ENCODE results near the gene TSKU.

The TSKU gene

GRCh38 chr11:76803811-76804600, 20.9 kb downstream of the TSKU start:
- peak overlapping the region; percentile 67 for H4K91ac ChIP-seq (ENCODE audit: low read length)
- peak overlapping the region; percentile 61 for H4K8ac ChIP-seq (ENCODE audit: low read length)
- H3K9ac ChIP-seq (ENCODE audit: low read length), result peak overlapping the region; percentile 56
- H2BK12ac ChIP-seq (ENCODE audit: low read length in 2 of 2), result peak overlapping the region; percentile 73 to 88
- no peak overlapping the region for H3K23ac ChIP-seq (ENCODE audit: low read length in 2 of 2)
- H2AK5ac ChIP-seq (ENCODE audit: low read length, severe bottlenecking), result no peak overlapping the region
- WGBS, result 98% methylated on average over 6 of the region's 10 CpGs
- peaks cover 0 to 3% of the 10 kb centered on the region in 2 experiments for H3K36me3 ChIP-seq (ENCODE audit: control insufficient read depth in 1 of 2, insufficient read depth in 2 of 2, low read depth in 1 of 2, low read length in 2 of 2)
- peak; percentile 63 for DNase-seq
- H3K4me1 ChIP-seq (ENCODE audit: control insufficient read depth, insufficient read depth, low read depth, low read length), result peaks cover 9% of the 10 kb centered on the region
- H3K18ac ChIP-seq (ENCODE audit: low read depth in 1 of 2, low read length in 2 of 2), result peak overlapping the region; percentile 65 to 74
- H3K14ac ChIP-seq (ENCODE audit: low read length in 2 of 2), result no peak overlapping the region
- H2BK120ac ChIP-seq (ENCODE audit: low read depth, low read length), result peak overlapping the region; percentile 78
- H3K4ac ChIP-seq (ENCODE audit: low read depth in 1 of 2, low read length in 2 of 2), result peak overlapping the region in 1 of 2 experiments; percentile 80
- peaks cover 12% of the 10 kb centered on the region for H3K79me1 ChIP-seq (replicated peaks; ENCODE audit: low read length, poor library complexity, severe bottlenecking)
- H2BK5ac ChIP-seq (ENCODE audit: low read depth, low read length, poor library complexity, severe bottlenecking), result no peak overlapping the region
- peak overlapping the region in 1 of 2 experiments; percentile 25 for H3K4me3 ChIP-seq (ENCODE audit: insufficient read depth in 1 of 2, low read depth in 1 of 2, low read length in 2 of 2)
- H2BK15ac ChIP-seq (ENCODE audit: low read depth, poor library complexity, severe bottlenecking), result peak overlapping the region; percentile 27
- H3K4me2 ChIP-seq (ENCODE audit: low read length, poor library complexity, severe bottlenecking), result no peak overlapping the region
- H3K27ac ChIP-seq (ENCODE audit: low read length, poor library complexity, severe bottlenecking), result no peak overlapping the region
- no peaks in the 10 kb centered on the region for H3K27me3 ChIP-seq (ENCODE audit: control insufficient read depth in 1 of 2, insufficient read depth in 1 of 2, low read length in 2 of 2)
- no peak overlapping the region for H2AFZ ChIP-seq (ENCODE audit: low read depth, low read length)
- H3K9me3 ChIP-seq (ENCODE audit: control insufficient read depth, low read length), result no peaks in the 10 kb centered on the region

GRCh38 chr11:76805206-76805913, 22.2 kb downstream of the TSKU start:
- Histone ChIP-seq H3K27ac (ENCODE audit: low read length, poor library complexity, severe bottlenecking) (no peak overlapping the region), H4K91ac (ENCODE audit: low read length) (peak overlapping the region; percentile 76), H3K36me3 (ENCODE audit: control insufficient read depth in 1 of 2, insufficient read depth in 2 of 2, low read depth in 1 of 2, low read length in 2 of 2) (no peaks in the 10 kb centered on the region), H2BK5ac (ENCODE audit: low read depth, low read length, poor library complexity, severe bottlenecking) (no peak overlapping the region), H2BK15ac (ENCODE audit: low read depth, poor library complexity, severe bottlenecking) (peak overlapping the region; percentile 8), H3K4ac (ENCODE audit: low read depth in 1 of 2, low read length in 2 of 2) (peak overlapping the region; percentile 49 to 88), H3K9me3 (ENCODE audit: control insufficient read depth, low read length) (no peaks in the 10 kb centered on the region), H4K8ac (ENCODE audit: low read length) (peak overlapping the region; percentile 84), H3K4me3 (ENCODE audit: insufficient read depth in 1 of 2, low read depth in 1 of 2, low read length in 2 of 2) (no peak overlapping the region), H2BK120ac (ENCODE audit: low read depth, low read length) (peak overlapping the region; percentile 71), H3K18ac (ENCODE audit: low read depth in 1 of 2, low read length in 2 of 2) (peak overlapping the region; percentile 61 to 70), H3K4me2 (ENCODE audit: low read length, poor library complexity, severe bottlenecking) (no peak overlapping the region), H3K9ac (ENCODE audit: low read length) (no peak overlapping the region), H3K23ac (ENCODE audit: low read length in 2 of 2) (no peak overlapping the region), H3K14ac (ENCODE audit: low read length in 2 of 2) (peak overlapping the region in 1 of 2 experiments; percentile 73), H2AFZ (ENCODE audit: low read depth, low read length) (peak overlapping the region; percentile 29), H3K4me1 (ENCODE audit: control insufficient read depth, insufficient read depth, low read depth, low read length) (peaks cover 4% of the 10 kb centered on the region), H2BK12ac (ENCODE audit: low read length in 2 of 2) (peak overlapping the region; percentile 1 to 80), H2AK5ac (ENCODE audit: low read length, severe bottlenecking) (no peak overlapping the region), H3K79me1 (replicated peaks; ENCODE audit: low read length, poor library complexity, severe bottlenecking) (peaks cover 4% of the 10 kb centered on the region), H3K27me3 (ENCODE audit: control insufficient read depth in 1 of 2, insufficient read depth in 1 of 2, low read length in 2 of 2) (no peaks in the 10 kb centered on the region)
- DNase-seq, result peak; percentile 71
- WGBS, result 93% methylated on average over 3 of the region's 8 CpGs

GRCh38 chr11:76806131-76806530, 23.0 kb downstream of the TSKU start:
- peaks cover 3% of the 10 kb centered on the region for H3K79me1 ChIP-seq (replicated peaks; ENCODE audit: low read length, poor library complexity, severe bottlenecking)
- no peaks in the 10 kb centered on the region for H3K9me3 ChIP-seq (ENCODE audit: control insufficient read depth, low read length)
- H3K9ac ChIP-seq (ENCODE audit: low read length), result no peak overlapping the region
- H3K18ac ChIP-seq (ENCODE audit: low read depth in 1 of 2, low read length in 2 of 2), result no peak overlapping the region
- H3K27me3 ChIP-seq (ENCODE audit: control insufficient read depth in 1 of 2, insufficient read depth in 1 of 2, low read length in 2 of 2), result no peaks in the 10 kb centered on the region
- H4K8ac ChIP-seq (ENCODE audit: low read length), result peak overlapping the region; percentile 12
- H3K36me3 ChIP-seq (ENCODE audit: control insufficient read depth in 1 of 2, insufficient read depth in 2 of 2, low read depth in 1 of 2, low read length in 2 of 2), result no peaks in the 10 kb centered on the region
- peaks cover 4% of the 10 kb centered on the region for H3K4me1 ChIP-seq (ENCODE audit: control insufficient read depth, insufficient read depth, low read depth, low read length)
- H2BK5ac ChIP-seq (ENCODE audit: low read depth, low read length, poor library complexity, severe bottlenecking), result no peak overlapping the region
- no peak overlapping the region for H3K23ac ChIP-seq (ENCODE audit: low read length in 2 of 2)
- H4K91ac ChIP-seq (ENCODE audit: low read length), result peak overlapping the region; percentile 23
- H2AFZ ChIP-seq (ENCODE audit: low read depth, low read length), result no peak overlapping the region
- peak overlapping the region; percentile 85 for H2BK15ac ChIP-seq (ENCODE audit: low read depth, poor library complexity, severe bottlenecking)
- H3K4me3 ChIP-seq (ENCODE audit: insufficient read depth in 1 of 2, low read depth in 1 of 2, low read length in 2 of 2), result no peak overlapping the region
- DNase-seq, result no peak
- no peak overlapping the region for H3K4me2 ChIP-seq (ENCODE audit: low read length, poor library complexity, severe bottlenecking)
- H3K14ac ChIP-seq (ENCODE audit: low read length in 2 of 2), result no peak overlapping the region
- H2BK120ac ChIP-seq (ENCODE audit: low read depth, low read length), result no peak overlapping the region
- no peak overlapping the region for H3K27ac ChIP-seq (ENCODE audit: low read length, poor library complexity, severe bottlenecking)
- peak overlapping the region; percentile 11 to 88 for H2BK12ac ChIP-seq (ENCODE audit: low read length in 2 of 2)
- no peak overlapping the region for H2AK5ac ChIP-seq (ENCODE audit: low read length, severe bottlenecking)
- 73% methylated on average over 6 of the region's 7 CpGs for WGBS
- peak overlapping the region in 1 of 2 experiments; percentile 63 for H3K4ac ChIP-seq (ENCODE audit: low read depth in 1 of 2, low read length in 2 of 2)

- no peak overlapping the region for H3K4ac ChIP-seq (ENCODE audit: low read depth in 1 of 2, low read length in 2 of 2)
- H2BK15ac ChIP-seq (ENCODE audit: low read depth, poor library complexity, severe bottlenecking), result no peak overlapping the region
- H2BK5ac ChIP-seq (ENCODE audit: low read depth, low read length, poor library complexity, severe bottlenecking), result no peak overlapping the region
- H2AFZ ChIP-seq (ENCODE audit: low read depth, low read length), result no peak overlapping the region
- H4K91ac ChIP-seq (ENCODE audit: low read length), result no peak overlapping the region
- no peak for DNase-seq
- H3K36me3 ChIP-seq (ENCODE audit: control insufficient read depth in 1 of 2, insufficient read depth in 2 of 2, low read depth in 1 of 2, low read length in 2 of 2), result no peaks in the 10 kb centered on the region
- H3K23ac ChIP-seq (ENCODE audit: low read length in 2 of 2), result no peak overlapping the region
- H3K4me2 ChIP-seq (ENCODE audit: low read length, poor library complexity, severe bottlenecking), result no peak overlapping the region
- no peak overlapping the region for H2BK12ac ChIP-seq (ENCODE audit: low read length in 2 of 2)
- WGBS, result 89% methylated on average over 3 of the region's 3 CpGs
- H3K79me1 ChIP-seq (replicated peaks; ENCODE audit: low read length, poor library complexity, severe bottlenecking), result no peaks in the 10 kb centered on the region
- H3K9ac ChIP-seq (ENCODE audit: low read length), result no peak overlapping the region
- H3K27me3 ChIP-seq (ENCODE audit: control insufficient read depth in 1 of 2, insufficient read depth in 1 of 2, low read length in 2 of 2), result no peaks in the 10 kb centered on the region
- peaks cover 4% of the 10 kb centered on the region for H3K4me1 ChIP-seq (ENCODE audit: control insufficient read depth, insufficient read depth, low read depth, low read length)
- H3K4me3 ChIP-seq (ENCODE audit: insufficient read depth in 1 of 2, low read depth in 1 of 2, low read length in 2 of 2), result no peak overlapping the region
- no peak overlapping the region for H3K14ac ChIP-seq (ENCODE audit: low read length in 2 of 2)
- H4K8ac ChIP-seq (ENCODE audit: low read length), result no peak overlapping the region
- H3K18ac ChIP-seq (ENCODE audit: low read depth in 1 of 2, low read length in 2 of 2), result no peak overlapping the region
- H2BK120ac ChIP-seq (ENCODE audit: low read depth, low read length), result no peak overlapping the region
- H3K9me3 ChIP-seq (ENCODE audit: control insufficient read depth, low read length), result no peaks in the 10 kb centered on the region
- no peak overlapping the region for H3K27ac ChIP-seq (ENCODE audit: low read length, poor library complexity, severe bottlenecking)
- no peak overlapping the region for H2AK5ac ChIP-seq (ENCODE audit: low read length, severe bottlenecking)
These were observed 23.6 kb downstream of the TSKU start for GRCh38 chr11:76806608-76807205.
